MCF 10A (cell line): ENCODE results near the gene ZFX. TPM values are rescaled to one million over a fixed set of nuclear protein-coding genes. Genes with fewer than 3 reads are reported as not detected.

Experiments
- BruUV-seq: library from RNA; stranded (reverse); fragments of 400-500 nt; replicated peaks from 2 replicates; lab custom pipeline; 2021; lab: Mats Ljungman, UMichigan
- CTCF ChIA-PET: fragments of 300-600 bp; sonication (Branson Sonifier 250); formaldehyde crosslinking; extraction: SDS; loops from one replicate; lab custom pipeline; 2021; ENCODE audit warnings: antibody characterized with exemption, inconsistent platforms; lab: Yijun Ruan, JAX
- POLR2A ChIA-PET: fragments of 300-600, 350-650 bp; sonication (Branson Sonifier 250); formaldehyde crosslinking; extraction: SDS; loops from one replicate; lab custom pipeline; 2020; ENCODE audit warnings: antibody characterized with exemption, inconsistent platforms; lab: Yijun Ruan, JAX
- DNase-seq: peaks from one replicate; pipeline ENCODE4 v3.0.0-alpha.2; 2018; ENCODE audit not compliant: unreplicated experiment
- H3K27ac Mint-ChIP-seq: one replicate; pipeline ENCODE4 v1.8.0; 2022; ENCODE audit warnings: mild to moderate bottlenecking, low read depth, mixed read lengths; ENCODE audit not compliant: unreplicated experiment
- H3K27me3 Mint-ChIP-seq: one replicate; pipeline ENCODE4 v1.8.0; 2022; ENCODE audit warnings: mixed read lengths; ENCODE audit not compliant: insufficient read depth, unreplicated experiment
- H3K36me3 Mint-ChIP-seq: one replicate; pipeline ENCODE4 v1.8.0; 2022; ENCODE audit warnings: mild to moderate bottlenecking, moderate library complexity, mixed read lengths; ENCODE audit not compliant: insufficient read depth, unreplicated experiment
- H3K4me1 Mint-ChIP-seq: one replicate; pipeline ENCODE4 v1.8.0; 2022; ENCODE audit warnings: mixed read lengths; ENCODE audit not compliant: insufficient read depth, unreplicated experiment
- H3K4me3 Mint-ChIP-seq: one replicate; pipeline ENCODE4 v1.8.0; 2022; ENCODE audit warnings: mild to moderate bottlenecking, moderate library complexity, mixed read lengths; ENCODE audit not compliant: unreplicated experiment
- H3K9me3 Mint-ChIP-seq: one replicate; pipeline ENCODE4 v1.8.0; 2022; ENCODE audit warnings: mixed read lengths; ENCODE audit not compliant: unreplicated experiment
- intact Hi-C: fragments of 100-400 bp; cut with micrococcal nuclease; formaldehyde crosslinking; loops from 2 replicates; pipeline ENCODE4 v1.14.1; 2022
- total RNA-seq: library from RNA; stranded (reverse); gene quantifications from 2 replicates; pipeline ENCODE4 v1.2.3, GENCODE V29; 2022
- TF ChIP-seq, protein P1 (sequence below): fragments of 200-600 bp; IDR thresholded peaks from one replicate; pipeline ENCODE4 v1.8.0; 2022; ENCODE audit warnings: antibody characterized with exemption, mild to moderate bottlenecking; ENCODE audit not compliant: unreplicated experiment

Gene ZFX
- total RNA-seq, 1 experiment from 2014 or later: 72.3 TPM

GRCh38 chrX:24219320-24219719 lies 69.8 kb downstream of the ZFX start:
- BruUV-seq: no TSS peak
- Mint-ChIP-seq H3K27me3 (no peaks in the 10 kb centered on the region), H3K36me3 (peaks cover 29% of the 10 kb centered on the region), H3K4me3 (no peak overlapping the region), H3K27ac (no peak overlapping the region), H3K4me1 (peaks cover 5% of the 10 kb centered on the region), H3K9me3 (no peaks in the 10 kb centered on the region)
- CTCF ChIA-PET: no interaction called here
- POLR2A ChIA-PET: no interaction called here
- no peak for DNase-seq
- intact Hi-C loops: no loop called here
- TF ChIP-seq, protein P1, sequence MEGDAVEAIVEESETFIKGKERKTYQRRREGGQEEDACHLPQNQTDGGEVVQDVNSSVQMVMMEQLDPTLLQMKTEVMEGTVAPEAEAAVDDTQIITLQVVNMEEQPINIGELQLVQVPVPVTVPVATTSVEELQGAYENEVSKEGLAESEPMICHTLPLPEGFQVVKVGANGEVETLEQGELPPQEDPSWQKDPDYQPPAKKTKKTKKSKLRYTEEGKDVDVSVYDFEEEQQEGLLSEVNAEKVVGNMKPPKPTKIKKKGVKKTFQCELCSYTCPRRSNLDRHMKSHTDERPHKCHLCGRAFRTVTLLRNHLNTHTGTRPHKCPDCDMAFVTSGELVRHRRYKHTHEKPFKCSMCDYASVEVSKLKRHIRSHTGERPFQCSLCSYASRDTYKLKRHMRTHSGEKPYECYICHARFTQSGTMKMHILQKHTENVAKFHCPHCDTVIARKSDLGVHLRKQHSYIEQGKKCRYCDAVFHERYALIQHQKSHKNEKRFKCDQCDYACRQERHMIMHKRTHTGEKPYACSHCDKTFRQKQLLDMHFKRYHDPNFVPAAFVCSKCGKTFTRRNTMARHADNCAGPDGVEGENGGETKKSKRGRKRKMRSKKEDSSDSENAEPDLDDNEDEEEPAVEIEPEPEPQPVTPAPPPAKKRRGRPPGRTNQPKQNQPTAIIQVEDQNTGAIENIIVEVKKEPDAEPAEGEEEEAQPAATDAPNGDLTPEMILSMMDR: no peak

- intact Hi-C loops: no loop called here
- DNase-seq: no peak
- Mint-ChIP-seq H3K9me3 (peaks cover 9% of the 10 kb centered on the region), H3K36me3 (peaks cover 12% of the 10 kb centered on the region), H3K4me3 (no peak overlapping the region), H3K27ac (no peak overlapping the region), H3K27me3 (no peaks in the 10 kb centered on the region), H3K4me1 (no peaks in the 10 kb centered on the region)
- CTCF ChIA-PET: interaction anchor here (0.7 kb wide), 1 partner anchor 1396 kb away, joined by 3 read pairs; no protein-coding TSS in a partner anchor
- no TSS peak for BruUV-seq
- POLR2A ChIA-PET: no interaction called here
- TF ChIP-seq, protein P1: no peak
Observed at GRCh38 chrX:24221872-24222271, 72.3 kb downstream of the ZFX start.

DNA sequence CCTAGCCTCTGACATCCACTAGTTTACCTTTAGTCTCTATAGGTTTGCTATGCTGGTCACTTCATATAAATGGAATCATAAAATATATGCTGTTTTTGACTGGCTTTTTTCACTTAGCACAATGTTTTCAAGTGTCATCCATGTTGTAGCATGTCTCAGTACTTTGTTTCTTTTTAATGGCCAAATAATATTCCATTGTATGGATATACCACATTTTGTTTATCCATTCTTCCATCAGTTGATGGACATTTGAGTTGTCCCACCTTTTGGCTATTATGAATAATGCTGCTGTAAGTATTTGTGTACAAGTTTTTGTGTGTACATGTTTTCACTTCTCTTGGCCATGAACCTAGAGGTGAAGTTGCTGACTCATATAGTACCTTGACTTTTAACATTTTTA lies 75.7 kb downstream of the ZFX start:
- H3K27ac Mint-ChIP-seq: no peak overlapping the region
- H3K9me3 Mint-ChIP-seq: peaks cover 9% of the 10 kb centered on the region
- BruUV-seq: no TSS peak
- POLR2A ChIA-PET: no interaction called here
- no peak for DNase-seq
- no peak overlapping the region for H3K4me3 Mint-ChIP-seq
- CTCF ChIA-PET: no interaction called here
- H3K36me3 Mint-ChIP-seq: peaks cover 6% of the 10 kb centered on the region
- TF ChIP-seq, protein P1: no peak
- no peaks in the 10 kb centered on the region for H3K4me1 Mint-ChIP-seq
- no peaks in the 10 kb centered on the region for H3K27me3 Mint-ChIP-seq
- intact Hi-C loops: no loop called here

- Mint-ChIP-seq H3K9me3 (peaks cover 9% of the 10 kb centered on the region), H3K4me1 (peaks cover 4% of the 10 kb centered on the region), H3K27me3 (no peaks in the 10 kb centered on the region), H3K27ac (no peak overlapping the region), H3K36me3 (peaks cover 6% of the 10 kb centered on the region), H3K4me3 (no peak overlapping the region)
- intact Hi-C loops: no loop called here
- POLR2A ChIA-PET: no interaction called here
- no peak for DNase-seq
- BruUV-seq: no TSS peak
- TF ChIP-seq, protein P1: no peak
- CTCF ChIA-PET: no interaction called here
Observed at GRCh38 chrX:24226176-24226575, 76.6 kb downstream of the ZFX start.
